H9 (cell line): ENCODE data around the gene KLHL28. TPM values are rescaled to one million over a fixed set of nuclear protein-coding genes. Genes with fewer than 3 reads are reported as not detected.

Source experiments
- DNase-seq: peaks from one replicate; pipeline ENCODE4 v3.0.0-alpha.2; 2017
- H2AFZ ChIP-seq: one replicate; pipeline ENCODE4 v1.6.1; 2013; ENCODE audit warnings: mild to moderate bottlenecking, low read length, control low read depth, moderate library complexity
- H2AK5ac ChIP-seq: 2 replicates; pipeline ENCODE4 v1.6.1; 2013; ENCODE audit warnings: low read length, control low read depth, mixed read lengths; ENCODE audit not compliant: insufficient read length
- H2BK120ac ChIP-seq: one replicate; pipeline ENCODE4 v1.6.1; 2013; ENCODE audit warnings: low read depth, mild to moderate bottlenecking, low read length, control low read depth, inconsistent platforms; ENCODE audit not compliant: poor library complexity, severe bottlenecking
- H2BK12ac ChIP-seq: 2 replicates; pipeline ENCODE4 v1.6.1; 2013; ENCODE audit warnings: low read length, control low read depth, mixed read lengths, low read depth; ENCODE audit not compliant: insufficient read length
- H2BK15ac ChIP-seq: 2 replicates; pipeline ENCODE4 v1.6.1; 2013; ENCODE audit warnings: low read depth, low read length, control low read depth
- H2BK20ac ChIP-seq: one replicate; pipeline ENCODE4 v1.6.1; 2013; ENCODE audit warnings: low read depth, mild to moderate bottlenecking, low read length, control low read depth, inconsistent platforms; ENCODE audit not compliant: poor library complexity, severe bottlenecking
- H2BK5ac ChIP-seq: 2 replicates; pipeline ENCODE4 v1.6.1; 2013; ENCODE audit warnings: low read length, control low read depth, mixed read lengths; ENCODE audit not compliant: insufficient read length
- H3K14ac ChIP-seq: 2 replicates; pipeline ENCODE4 v1.6.1; 2013; ENCODE audit warnings: low read length, control low read depth; ENCODE audit not compliant: insufficient read depth
- H3K18ac ChIP-seq: 2 replicates; pipeline ENCODE4 v1.6.1; 2013; ENCODE audit warnings: low read depth, mild to moderate bottlenecking, mixed read lengths, low read length, control low read depth; ENCODE audit not compliant: insufficient read length
- H3K23ac ChIP-seq: 2 replicates; pipeline ENCODE4 v1.6.1; 2013; ENCODE audit warnings: low read length, control low read depth, mixed read lengths, low read depth; ENCODE audit not compliant: insufficient read length
- H3K23me2 ChIP-seq: 2 replicates; pipeline ENCODE4 v1.6.1; 2013; ENCODE audit warnings: low read depth, mild to moderate bottlenecking, mixed read lengths, low read length, control low read depth; ENCODE audit not compliant: insufficient read length, poor library complexity, severe bottlenecking
- H3K27ac ChIP-seq: 2 replicates; pipeline ENCODE4 v1.5.1; 2013; ENCODE audit warnings: low read length, control low read depth, mixed read lengths, low read depth; ENCODE audit not compliant: insufficient read length
- H3K27me3 ChIP-seq: 2 replicates; pipeline ENCODE4 v1.6.1; 2013; ENCODE audit warnings: low read length, control low read depth, inconsistent platforms; ENCODE audit not compliant: insufficient read depth
- H3K4ac ChIP-seq: 2 replicates; pipeline ENCODE4 v1.6.1; 2013; ENCODE audit warnings: low read depth, mild to moderate bottlenecking, control low read depth, inconsistent platforms, low read length, moderate library complexity
- H3K4me1 ChIP-seq: 2 replicates; pipeline ENCODE4 v1.6.1; 2013; ENCODE audit warnings: low read length, control low read depth, inconsistent platforms; ENCODE audit not compliant: insufficient read depth
- H3K4me2 ChIP-seq: 2 replicates; pipeline ENCODE4 v1.6.1; 2013; ENCODE audit warnings: low read length, control low read depth, mixed read lengths; ENCODE audit not compliant: insufficient read length, insufficient read depth
- H3K56ac ChIP-seq: 2 replicates; pipeline ENCODE4 v1.6.1; 2013; ENCODE audit warnings: low read depth, mild to moderate bottlenecking, mixed read lengths, low read length, control low read depth; ENCODE audit not compliant: insufficient read length
- H3K79me1 ChIP-seq: 2 replicates; pipeline ENCODE4 v1.6.1; 2013; ENCODE audit warnings: low read depth, mild to moderate bottlenecking, moderate library complexity, low read length, control low read depth, inconsistent platforms; ENCODE audit not compliant: insufficient read depth, poor library complexity, severe bottlenecking
- H3K79me2 ChIP-seq: 2 replicates; pipeline ENCODE4 v1.6.1; 2013; ENCODE audit warnings: low read length, control low read depth, inconsistent platforms; ENCODE audit not compliant: insufficient read depth
- H3K9ac ChIP-seq: 2 replicates; pipeline ENCODE4 v1.6.1; 2013; ENCODE audit warnings: low read length, control low read depth, mixed read lengths; ENCODE audit not compliant: insufficient read length; ENCODE audit errors: extremely low read depth
- H3K9me3 ChIP-seq: one replicate; pipeline ENCODE4 v1.6.1; 2013; ENCODE audit warnings: low read depth, low read length, inconsistent platforms; ENCODE audit not compliant: control insufficient read depth
- H3T11ph ChIP-seq: one replicate; pipeline ENCODE4 v1.6.1; 2013; ENCODE audit warnings: mild to moderate bottlenecking, low read length, control low read depth, inconsistent platforms
- H4K20me1 ChIP-seq: one replicate; pipeline ENCODE4 v1.6.1; 2013; ENCODE audit not compliant: control insufficient read depth, insufficient read length, insufficient read depth
- H4K5ac ChIP-seq: 2 replicates; pipeline ENCODE4 v1.6.1; 2013; ENCODE audit warnings: low read depth, mild to moderate bottlenecking, mixed read lengths, low read length, control low read depth; ENCODE audit not compliant: insufficient read length
- H4K8ac ChIP-seq: replicated peaks from 2 replicates; pipeline ENCODE4 v1.6.1; 2013; ENCODE audit warnings: low read length, control low read depth, mixed read lengths, low read depth; ENCODE audit not compliant: insufficient read length
- H4K91ac ChIP-seq: 2 replicates; pipeline ENCODE4 v1.6.1; 2013; ENCODE audit warnings: low read depth, mild to moderate bottlenecking, moderate library complexity, mixed read lengths, low read length, control low read depth; ENCODE audit not compliant: insufficient read length
- H3K27ac Mint-ChIP-seq, 3 experiments: 2 replicates in 2 of 3; 3 replicates in 1 of 3; pipeline ENCODE4 v1.8.0; 2020 to 2021; ENCODE audit warnings: mixed read lengths in 3 of 3, mild to moderate bottlenecking in 1 of 3, moderate library complexity in 1 of 3
- H3K27me3 Mint-ChIP-seq: 2 replicates; pipeline ENCODE4 v1.8.0; 2021; ENCODE audit warnings: low read depth, mild to moderate bottlenecking, moderate library complexity, mixed read lengths
- H3K36me3 Mint-ChIP-seq, 3 experiments: 2 replicates in 2 of 3; 3 replicates in 1 of 3; pipeline ENCODE4 v1.8.0; 2020 to 2021; ENCODE audit warnings: low read depth in 3 of 3, mixed read lengths in 3 of 3; ENCODE audit not compliant: insufficient read depth in 1 of 3
- H3K4me1 Mint-ChIP-seq, 2 experiments: 2 replicates each; pipeline ENCODE4 v1.8.0; 2020; ENCODE audit warnings: mixed read lengths in 2 of 2
- H3K4me3 Mint-ChIP-seq, 2 experiments: 2 replicates in 1 of 2; 3 replicates in 1 of 2; pipeline ENCODE4 v1.8.0; 2020 to 2021; ENCODE audit warnings: mild to moderate bottlenecking in 2 of 2, mixed read lengths in 2 of 2, moderate library complexity in 1 of 2
- H3K9me3 Mint-ChIP-seq, 2 experiments: 2 replicates in 1 of 2; 3 replicates in 1 of 2; pipeline ENCODE4 v1.8.0; 2020; ENCODE audit warnings: mild to moderate bottlenecking in 2 of 2, mixed read lengths in 2 of 2, moderate library complexity in 1 of 2
- CTCF ChIP-seq: fragments of 200-600 bp; sonication (generic); conservative IDR thresholded peaks from 3 replicates; pipeline ENCODE4 v1.8.0; 2021; ENCODE audit warnings: antibody characterized with exemption, mild to moderate bottlenecking
- total RNA-seq: library from RNA; stranded (reverse); gene quantifications from 2 replicates; pipeline ENCODE4 v1.2.1, GENCODE V29; 2021

The KLHL28 gene
- total RNA-seq, 1 experiment from 2014 or later: 10.2 TPM

- Histone ChIP-seq H3K4me2 (no peak overlapping the region), H4K8ac (no peak overlapping the region), H3K79me1 (no peaks in the 10 kb centered on the region), H3K27me3 (no peaks in the 10 kb centered on the region), H2BK120ac (no peak overlapping the region), H2BK15ac (no peak overlapping the region), H2BK20ac (no peak overlapping the region), H3T11ph (no peak overlapping the region), H3K4ac (no peak overlapping the region), H3K18ac (no peak overlapping the region), H2AK5ac (no peak overlapping the region), H3K27ac (no peak overlapping the region), H4K20me1 (no peaks in the 10 kb centered on the region), H2BK5ac (no peak overlapping the region), H3K14ac (no peak overlapping the region), H3K79me2 (peaks cover 18% of the 10 kb centered on the region; the same call in 1 of the 2 replicates), H3K4me1 (peaks cover 5% of the 10 kb centered on the region), H4K5ac (no peak overlapping the region), H2AFZ (no peak overlapping the region), H3K23ac (no peak overlapping the region), H4K91ac (no peak overlapping the region), H3K56ac (no peak overlapping the region), H2BK12ac (no peak overlapping the region), H3K23me2 (peaks cover 6% of the 10 kb centered on the region), H3K9me3 (no peaks in the 10 kb centered on the region), H3K9ac (no peak overlapping the region)
- no peak for DNase-seq
- H3K9me3 Mint-ChIP-seq: peaks cover 0 to 4% of the 10 kb centered on the region in 2 experiments; a peak in 1 of 5 replicates
- H3K27me3 Mint-ChIP-seq: no peaks in the 10 kb centered on the region
- no peak overlapping the region; a peak in 1 of 7 replicates for H3K27ac Mint-ChIP-seq
- TF ChIP-seq CTCF: no peak
- peaks cover 13 to 30% (median 18%) of the 10 kb centered on the region in 3 experiments; a peak in 6 of 7 replicates for H3K36me3 Mint-ChIP-seq
- H3K4me3 Mint-ChIP-seq: no peak overlapping the region
- H3K4me1 Mint-ChIP-seq: peaks cover 32 to 38% of the 10 kb centered on the region in 2 experiments
Observed at GRCh38 chr14:44968714-44969113, 7.0 kb upstream of the KLHL28 start.
